Dedifferentiated amniotic fluid mesenchymal stem cell (primary cell): ENCODE data around the gene CTNNA2.

Experiments
- DNase-seq: peaks from one replicate; pipeline ENCODE4 v3.0.0-alpha.2; 2016; ENCODE audit errors: extremely low spot score

CTNNA2 gene

DNA sequence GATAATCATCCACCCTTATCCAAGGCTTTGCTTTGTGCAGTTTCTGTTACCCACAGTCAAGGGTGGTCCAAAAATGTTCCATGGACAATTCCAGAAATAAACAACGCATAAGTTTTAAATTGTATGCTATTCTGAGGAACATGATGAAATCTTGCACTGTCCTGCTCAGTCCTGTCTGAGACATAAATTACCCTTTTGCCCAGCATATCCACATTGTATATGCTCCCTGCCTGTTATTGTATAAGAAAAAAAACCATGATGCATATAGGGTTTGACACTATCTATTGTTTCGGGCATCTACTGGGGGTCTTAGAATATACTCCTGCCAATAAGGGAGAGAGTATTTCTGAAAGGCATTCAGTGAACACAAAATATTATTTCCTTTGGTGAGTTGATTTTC lies 767.7 kb downstream of the CTNNA2 start:
- DNase-seq, result no peak

GRCh38 chr2:80281049-80281448 lies 768.2 kb downstream of the CTNNA2 start:
- DNase-seq, result no peak

- DNase-seq, result no peak
These were observed 775.7 kb downstream of the CTNNA2 start for GRCh38 chr2:80288576-80288975.

- no peak for DNase-seq
These were observed 778.8 kb downstream of the CTNNA2 start for GRCh38 chr2:80291656-80292055.

DNA sequence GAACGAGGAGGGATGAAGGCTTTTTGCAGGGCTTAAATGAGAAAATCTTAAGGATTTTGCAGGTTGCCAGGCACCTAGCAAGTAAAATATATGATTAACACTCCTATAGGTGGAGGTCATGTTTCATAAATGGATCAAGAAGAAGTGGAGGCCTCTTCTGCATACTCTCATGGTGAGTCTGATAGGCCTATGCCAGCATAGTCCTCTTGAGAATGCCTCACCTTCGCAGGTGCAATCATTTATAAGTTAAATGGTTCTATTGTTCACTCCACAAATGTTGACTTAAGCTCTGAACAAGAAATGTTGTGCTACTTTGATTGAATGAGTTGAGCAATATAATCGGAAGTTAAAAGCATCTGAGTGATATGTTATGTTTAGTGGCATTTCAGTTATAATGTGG lies 779.6 kb downstream of the CTNNA2 start:
- DNase-seq, result no peak

- DNase-seq, result no peak
These were observed 780.2 kb downstream of the CTNNA2 start for GRCh38 chr2:80293039-80293438.

GRCh38 chr2:80298954-80299353 lies 786.1 kb downstream of the CTNNA2 start:
- DNase-seq, result no peak

DNA sequence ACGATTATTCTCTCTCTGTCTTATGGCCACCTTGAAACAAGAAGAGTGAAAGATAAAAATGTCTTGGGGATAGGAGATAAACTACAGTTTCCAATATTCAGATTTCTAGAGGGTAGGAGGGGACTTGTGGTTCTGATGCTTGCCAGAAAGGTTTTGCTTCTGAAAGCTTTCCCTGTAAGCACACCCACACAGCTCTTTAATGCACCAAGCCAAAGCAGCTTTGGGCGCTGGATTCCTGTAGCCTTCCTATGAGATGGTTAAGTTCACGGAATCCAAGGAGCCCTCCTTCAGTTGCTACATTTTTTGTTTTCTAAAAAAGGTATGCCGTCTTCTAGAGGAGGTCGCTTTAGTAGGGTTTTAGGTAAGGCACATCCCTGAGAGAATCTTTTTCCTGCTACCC lies 786.8 kb downstream of the CTNNA2 start:
- DNase-seq, result no peak

DNA sequence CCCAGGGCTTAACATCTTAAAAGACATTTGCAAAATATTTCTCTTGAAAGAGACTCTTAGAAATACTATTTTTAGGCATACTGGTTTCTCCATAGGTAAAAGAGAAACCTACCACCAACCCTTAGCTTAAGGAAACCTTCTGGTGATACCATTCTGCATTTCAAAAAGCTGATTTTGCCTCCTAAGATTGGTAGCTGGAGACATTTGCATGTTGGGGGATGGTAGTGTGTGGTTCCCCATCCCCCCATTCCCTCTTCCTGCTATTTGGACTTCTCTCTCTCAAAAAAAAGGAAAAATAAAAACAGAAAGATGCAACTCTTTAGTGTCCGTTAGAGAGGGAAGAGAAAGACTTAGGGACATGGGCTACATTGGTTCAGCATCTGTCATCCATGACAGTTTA lies 787.5 kb downstream of the CTNNA2 start:
- no peak for DNase-seq

DNA sequence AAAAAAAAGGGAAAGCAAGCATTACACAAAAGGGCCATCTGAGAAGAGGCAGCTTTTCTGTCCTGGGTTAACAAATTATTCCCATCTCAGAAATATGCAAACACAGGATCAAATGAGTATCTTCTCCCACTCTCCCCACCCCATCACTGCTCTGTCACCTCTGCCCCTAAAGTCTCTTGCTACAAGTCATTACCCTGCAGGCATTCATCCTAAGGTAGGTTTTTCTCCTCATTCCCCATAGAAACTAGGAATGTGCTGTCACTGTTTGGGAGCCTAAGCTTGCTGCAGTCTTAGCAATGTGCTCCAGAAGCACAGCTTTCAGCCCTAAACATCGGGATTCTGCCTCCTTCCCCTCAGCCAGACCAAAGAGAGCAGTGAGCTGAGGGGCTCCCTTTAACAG lies 788.1 kb downstream of the CTNNA2 start:
- DNase-seq, result no peak

- DNase-seq, result no peak
These were observed 789.1 kb downstream of the CTNNA2 start for GRCh38 chr2:80302001-80302313.

DNA sequence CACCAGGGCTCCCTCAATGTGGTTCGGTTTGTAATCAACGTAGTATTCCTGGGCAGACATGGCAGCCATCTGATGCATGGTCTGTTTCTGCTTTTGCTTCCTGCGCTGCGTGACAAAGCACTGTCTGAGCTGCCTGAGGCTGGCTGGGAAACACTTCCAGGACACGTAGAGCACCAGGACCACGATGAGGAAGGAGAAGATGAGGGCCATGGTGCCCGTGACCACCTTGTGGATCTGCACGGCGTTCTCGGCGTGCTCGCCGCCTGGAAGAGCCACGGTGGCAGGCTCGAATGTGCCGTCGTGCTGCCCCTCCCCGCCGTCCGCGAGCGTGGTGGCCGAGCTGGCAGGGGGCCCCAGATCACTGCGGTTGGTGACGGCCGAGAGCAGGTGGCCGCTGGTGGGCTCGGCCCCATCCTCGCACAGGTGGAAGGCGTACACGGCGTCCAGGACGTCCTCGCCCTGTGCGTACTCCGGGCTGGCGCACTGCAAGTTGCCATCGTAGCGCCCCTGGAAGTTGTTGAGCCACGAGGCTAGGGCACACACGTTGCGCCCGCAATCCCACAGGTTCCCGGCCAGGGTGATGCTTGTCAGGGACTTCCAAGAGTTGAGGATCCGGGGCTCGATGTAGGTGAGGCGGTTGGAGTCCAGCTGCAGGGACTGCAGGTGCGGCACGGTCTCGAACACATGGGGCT lies 789.6 kb downstream of the CTNNA2 start:
- DNase-seq, result no peak

GRCh38 chr2:80303006-80303908 lies 790.4 kb downstream of the CTNNA2 start:
- no peak for DNase-seq

- DNase-seq, result no peak
These were observed 791.3 kb downstream of the CTNNA2 start, which contains the start of gene LRRTM1 for GRCh38 chr2:80303909-80304837. LRRTM1 (minus strand) TSS chr2:80304752; CDS start chr2:80303819, 933 bp downstream.

DNA sequence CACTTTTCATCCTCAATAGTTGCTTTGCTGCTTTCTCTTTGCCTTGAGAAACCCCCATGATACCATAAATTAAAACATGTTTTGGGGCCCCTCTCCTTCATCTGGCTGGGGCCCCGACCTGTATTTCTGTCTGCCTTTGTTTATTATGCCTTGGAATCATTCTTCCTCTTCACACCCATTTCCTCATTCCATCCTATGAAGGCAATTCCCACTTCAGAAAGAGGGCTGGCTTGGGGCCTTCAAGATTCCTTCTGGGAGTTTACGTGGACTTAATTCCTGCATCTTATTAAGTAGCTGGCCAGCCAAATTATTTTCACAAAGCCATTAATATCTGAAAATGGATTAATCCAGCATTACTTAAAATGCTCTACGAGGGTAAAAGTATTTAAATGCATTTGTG lies 798.5 kb downstream of the CTNNA2 start:
- DNase-seq, result no peak

- no peak for DNase-seq
These were observed 799.5 kb downstream of the CTNNA2 start for GRCh38 chr2:80312282-80312839.

GRCh38 chr2:80322311-80322920 lies 809.6 kb downstream of the CTNNA2 start:
- no peak for DNase-seq

DNA sequence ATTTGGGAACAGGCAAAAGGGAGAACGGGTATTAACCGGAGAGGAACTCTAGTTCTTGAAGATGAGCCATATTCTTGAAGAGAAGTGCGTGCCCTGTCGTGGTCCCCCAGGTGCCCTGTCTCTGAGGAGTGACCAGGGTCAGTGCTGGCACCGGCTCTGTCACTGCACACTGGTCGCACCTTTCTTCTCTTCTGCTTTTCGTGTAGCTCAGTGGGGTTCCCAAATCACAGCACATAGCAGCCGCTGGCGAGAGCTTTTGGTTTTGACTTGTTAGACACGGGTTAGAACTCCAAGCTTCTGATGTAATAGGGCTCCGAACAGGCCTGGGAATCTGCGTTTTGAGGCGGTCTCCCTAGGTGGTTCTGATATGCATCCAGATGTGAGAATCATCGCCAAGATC lies 810.1 kb downstream of the CTNNA2 start:
- no peak for DNase-seq

DNA sequence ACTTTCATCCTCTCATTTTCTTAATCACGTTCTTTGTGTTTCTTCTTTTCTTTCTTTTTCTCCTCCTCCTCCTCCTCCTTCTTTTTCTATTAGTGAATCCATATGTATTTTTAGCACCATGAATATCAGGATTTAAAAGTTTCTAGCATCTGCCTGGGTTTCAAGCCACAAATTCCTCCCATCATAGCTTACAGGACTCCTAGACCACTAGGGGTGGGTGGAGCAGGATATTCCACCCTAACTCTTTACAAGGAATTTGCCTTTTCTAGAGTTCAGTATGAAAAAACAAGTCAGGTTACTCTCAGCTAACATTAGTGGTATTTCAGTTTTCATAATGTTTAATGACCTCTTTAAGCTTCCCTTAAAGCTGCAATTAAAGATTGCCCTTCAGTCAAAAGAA lies 810.8 kb downstream of the CTNNA2 start:
- DNase-seq, result no peak

DNA sequence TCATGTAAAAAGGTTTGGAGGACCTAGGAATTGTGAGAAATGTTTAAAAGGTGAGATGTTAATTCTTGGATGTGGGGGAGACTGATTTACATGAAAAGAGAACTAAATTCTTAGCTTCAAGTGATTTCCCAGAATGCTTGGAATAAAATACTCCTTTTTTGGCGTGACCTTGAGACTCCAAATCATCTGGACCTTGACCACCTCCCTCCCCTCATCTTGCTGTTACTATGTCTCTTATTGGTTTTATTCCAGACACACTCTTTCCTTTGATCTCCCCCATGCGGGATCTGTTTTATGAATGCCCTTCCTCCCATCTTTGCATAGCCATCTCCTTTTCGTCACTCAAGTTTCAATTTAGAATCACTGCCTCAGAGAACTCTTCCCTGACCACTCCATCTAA lies 811.7 kb downstream of the CTNNA2 start:
- DNase-seq, result no peak

- DNase-seq, result no peak
These were observed 813.4 kb downstream of the CTNNA2 start for GRCh38 chr2:80326214-80326613.
